ENCODE measurements around the gene DSG2. TPM values are rescaled to one million over a fixed set of nuclear protein-coding genes. Genes with fewer than 3 reads are reported as not detected.

Gene DSG2
- total RNA-seq, 1 experiment from 2014 or later = 194 TPM

GRCh38 chr18:31574359-31574758, 76.4 kb downstream of the DSG2 start:
- Mint-ChIP-seq H3K9me3 (ENCODE audit: low read depth, unreplicated experiment) (no peaks in the 10 kb centered on the region), H3K27ac (ENCODE audit: unreplicated experiment) (no peak overlapping the region), H3K27me3 (ENCODE audit: unreplicated experiment) (no peaks in the 10 kb centered on the region), H3K4me3 (ENCODE audit: low read depth, unreplicated experiment) (no peak overlapping the region), H3K4me1 (ENCODE audit: low read depth, unreplicated experiment) (no peaks in the 10 kb centered on the region), H3K36me3 (ENCODE audit: insufficient read depth, unreplicated experiment) (no peaks in the 10 kb centered on the region)
- no TSS peak for BruUV-seq (replicated peaks)
- TF ChIP-seq CTCF (IDR thresholded peaks at IDR 0.05; ENCODE audit: unreplicated experiment) = no peak
- DNase-seq = no peak
- CTCF ChIA-PET = no interaction called here
- intact Hi-C loops (cut with micrococcal nuclease; ENCODE audit: unreplicated experiment) = no loop called here

GRCh38 chr18:31575515-31576257, 77.7 kb downstream of the DSG2 start:
- Mint-ChIP-seq H3K9me3 (ENCODE audit: low read depth, unreplicated experiment) (no peaks in the 10 kb centered on the region), H3K4me3 (ENCODE audit: low read depth, unreplicated experiment) (no peak overlapping the region), H3K27me3 (ENCODE audit: unreplicated experiment) (no peaks in the 10 kb centered on the region), H3K4me1 (ENCODE audit: low read depth, unreplicated experiment) (no peaks in the 10 kb centered on the region), H3K36me3 (ENCODE audit: insufficient read depth, unreplicated experiment) (no peaks in the 10 kb centered on the region), H3K27ac (ENCODE audit: unreplicated experiment) (no peak overlapping the region)
- CTCF ChIA-PET = no interaction called here
- intact Hi-C loops (cut with micrococcal nuclease; ENCODE audit: unreplicated experiment) = no loop called here
- no peak for TF ChIP-seq CTCF (IDR thresholded peaks at IDR 0.05; ENCODE audit: unreplicated experiment)
- DNase-seq = no peak
- BruUV-seq (replicated peaks) = no TSS peak

- Mint-ChIP-seq H3K36me3 (ENCODE audit: insufficient read depth, unreplicated experiment) (no peaks in the 10 kb centered on the region), H3K9me3 (ENCODE audit: low read depth, unreplicated experiment) (no peaks in the 10 kb centered on the region), H3K4me3 (ENCODE audit: low read depth, unreplicated experiment) (no peak overlapping the region), H3K27me3 (ENCODE audit: unreplicated experiment) (no peaks in the 10 kb centered on the region), H3K27ac (ENCODE audit: unreplicated experiment) (no peak overlapping the region), H3K4me1 (ENCODE audit: low read depth, unreplicated experiment) (no peaks in the 10 kb centered on the region)
- no TSS peak for BruUV-seq (replicated peaks)
- CTCF ChIA-PET = no interaction called here
- intact Hi-C loops (cut with micrococcal nuclease; ENCODE audit: unreplicated experiment) = no loop called here
- no peak for DNase-seq
- no peak for TF ChIP-seq CTCF (IDR thresholded peaks at IDR 0.05; ENCODE audit: unreplicated experiment)
Measured at GRCh38 chr18:31576670-31577069, 78.7 kb downstream of the DSG2 start.

GRCh38 chr18:31577195-31577594, 79.2 kb downstream of the DSG2 start:
- no peak for DNase-seq
- no peak for TF ChIP-seq CTCF (IDR thresholded peaks at IDR 0.05; ENCODE audit: unreplicated experiment)
- H3K4me3 Mint-ChIP-seq (ENCODE audit: low read depth, unreplicated experiment) = no peak overlapping the region
- H3K27ac Mint-ChIP-seq (ENCODE audit: unreplicated experiment) = no peak overlapping the region
- H3K9me3 Mint-ChIP-seq (ENCODE audit: low read depth, unreplicated experiment) = no peaks in the 10 kb centered on the region
- CTCF ChIA-PET = no interaction called here
- H3K36me3 Mint-ChIP-seq (ENCODE audit: insufficient read depth, unreplicated experiment) = no peaks in the 10 kb centered on the region
- H3K27me3 Mint-ChIP-seq (ENCODE audit: unreplicated experiment) = no peaks in the 10 kb centered on the region
- intact Hi-C loops (cut with micrococcal nuclease; ENCODE audit: unreplicated experiment) = no loop called here
- H3K4me1 Mint-ChIP-seq (ENCODE audit: low read depth, unreplicated experiment) = no peaks in the 10 kb centered on the region
- no TSS peak for BruUV-seq (replicated peaks)

All from Calu3 (cell line).